ENCODE results near the gene EIF2S2.

EIF2S2 gene

GRCh38 chr20:34083781-34084180 is 28.3 kb downstream of the EIF2S2 start:
- Histone ChIP-seq H3K9me3 (ENCODE audit: control extremely low read depth in 1 of 5, control insufficient read depth in 4 of 5, insufficient read depth in 2 of 5, low read depth in 1 of 5, low read length in 4 of 5) (no peaks in the 10 kb centered on the region), H3K4me3 (ENCODE audit: control insufficient read depth in 1 of 7, extremely low read depth in 1 of 7, insufficient read depth in 4 of 7, low read depth in 2 of 7, low read length in 6 of 7) (no peak overlapping the region), H3K4me1 (ENCODE audit: control extremely low read depth in 1 of 4, control insufficient read depth in 4 of 4, insufficient read depth in 4 of 4, low read length in 3 of 4) (peaks cover 0 to 7% (median 2%) of the 10 kb centered on the region in 4 experiments), H3K36me3 (ENCODE audit: control insufficient read depth in 4 of 4, insufficient read depth in 4 of 4, low read length in 3 of 4) (peaks cover 20 to 90% (median 53%) of the 10 kb centered on the region in 4 experiments), H3K27ac (ENCODE audit: insufficient read depth in 1 of 2, low read depth in 1 of 2, low read length in 2 of 2, poor library complexity in 1 of 2, severe bottlenecking in 2 of 2) (no peak overlapping the region), H3K27me3 (replicated peaks in 2 of 5; ENCODE audit: control insufficient read depth in 4 of 5, insufficient read depth in 5 of 5, low read length in 4 of 5) (no peaks in the 10 kb centered on the region)
- DNase-seq = peak in 1 of 3 donors; percentile 12
- 100% methylated on average over 2 of the region's 2 CpGs for WGBS (ENCODE audit: insufficient coverage)
- ChIA-PET POLR2A (no interaction called here), CTCF (interaction anchor here (1.2 to 1.3 kb wide), 2 partner anchors 23 to 154 kb away, joined by 3 to 4 read pairs; no protein-coding TSS in a partner anchor)

DNA sequence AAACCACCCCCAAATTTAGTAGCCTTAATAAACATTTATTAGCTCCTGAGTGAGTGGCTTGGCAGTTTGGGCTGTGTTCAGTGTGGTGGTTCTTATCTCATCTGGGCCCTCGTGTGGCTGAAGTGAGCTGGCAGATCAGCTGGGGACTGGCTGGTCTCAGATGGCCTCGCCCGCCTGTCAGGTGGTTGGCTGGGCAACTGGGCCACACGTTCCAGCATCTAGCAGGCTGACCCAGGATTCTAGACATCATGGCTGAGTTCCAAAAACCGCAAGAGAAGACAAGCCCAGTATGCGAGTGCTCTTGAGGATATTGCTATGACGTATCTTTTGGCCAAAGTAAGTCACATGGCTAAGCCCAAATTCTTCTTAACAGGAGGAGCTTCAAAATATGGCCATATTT is 28.9 kb downstream of the EIF2S2 start:
- Histone ChIP-seq H3K27ac (ENCODE audit: insufficient read depth in 1 of 2, low read depth in 1 of 2, low read length in 2 of 2, poor library complexity in 1 of 2, severe bottlenecking in 2 of 2) (no peak overlapping the region), H3K36me3 (ENCODE audit: control insufficient read depth in 4 of 4, insufficient read depth in 4 of 4, low read length in 3 of 4) (peaks cover 19 to 90% (median 53%) of the 10 kb centered on the region in 4 experiments), H3K27me3 (replicated peaks in 2 of 5; ENCODE audit: control insufficient read depth in 4 of 5, insufficient read depth in 5 of 5, low read length in 4 of 5) (no peaks in the 10 kb centered on the region), H3K9me3 (ENCODE audit: control extremely low read depth in 1 of 5, control insufficient read depth in 4 of 5, insufficient read depth in 2 of 5, low read depth in 1 of 5, low read length in 4 of 5) (no peaks in the 10 kb centered on the region), H3K4me3 (ENCODE audit: control insufficient read depth in 1 of 7, extremely low read depth in 1 of 7, insufficient read depth in 4 of 7, low read depth in 2 of 7, low read length in 6 of 7) (no peak overlapping the region), H3K4me1 (ENCODE audit: control extremely low read depth in 1 of 4, control insufficient read depth in 4 of 4, insufficient read depth in 4 of 4, low read length in 3 of 4) (peaks cover 0 to 7% (median 2%) of the 10 kb centered on the region in 4 experiments)
- ChIA-PET CTCF (interaction anchor here (0.9 to 2.0 kb wide), 8 partner anchors 11 to 220 kb away, joined by 3 to 9 read pairs (median 4); no protein-coding TSS in a partner anchor), POLR2A (no interaction called here)
- WGBS (ENCODE audit: insufficient coverage) = 69% methylated on average over 5 of the region's 7 CpGs
- DNase-seq = peak; percentile 45 to 78 (median 63)

GRCh38 chr20:34082232-34082887 is 29.7 kb downstream of the EIF2S2 start:
- WGBS (ENCODE audit: insufficient coverage) = 99% methylated on average over 6 of the region's 8 CpGs
- POLR2A ChIA-PET = no interaction called here
- Histone ChIP-seq H3K36me3 (ENCODE audit: control insufficient read depth in 4 of 4, insufficient read depth in 4 of 4, low read length in 3 of 4) (peaks cover 13 to 92% (median 55%) of the 10 kb centered on the region in 4 experiments), H3K9me3 (ENCODE audit: control extremely low read depth in 1 of 5, control insufficient read depth in 4 of 5, insufficient read depth in 2 of 5, low read depth in 1 of 5, low read length in 4 of 5) (no peaks in the 10 kb centered on the region), H3K4me3 (ENCODE audit: control insufficient read depth in 1 of 7, extremely low read depth in 1 of 7, insufficient read depth in 4 of 7, low read depth in 2 of 7, low read length in 6 of 7) (no peak overlapping the region), H3K27ac (ENCODE audit: insufficient read depth in 1 of 2, low read depth in 1 of 2, low read length in 2 of 2, poor library complexity in 1 of 2, severe bottlenecking in 2 of 2) (no peak overlapping the region), H3K4me1 (ENCODE audit: control extremely low read depth in 1 of 4, control insufficient read depth in 4 of 4, insufficient read depth in 4 of 4, low read length in 3 of 4) (peaks cover 0 to 7% (median 2%) of the 10 kb centered on the region in 4 experiments), H3K27me3 (replicated peaks in 2 of 5; ENCODE audit: control insufficient read depth in 4 of 5, insufficient read depth in 5 of 5, low read length in 4 of 5) (no peaks in the 10 kb centered on the region)
- CTCF ChIA-PET = interaction anchor here (0.9 to 2.0 kb wide), 9 partner anchors 10 to 219 kb away, joined by 3 to 9 read pairs (median 3); no protein-coding TSS in a partner anchor
- no peak for DNase-seq

GRCh38 chr20:34079818-34080217 is 32.2 kb downstream of the EIF2S2 start:
- peaks cover 15 to 96% (median 65%) of the 10 kb centered on the region in 4 experiments for H3K36me3 ChIP-seq (ENCODE audit: control insufficient read depth in 4 of 4, insufficient read depth in 4 of 4, low read length in 3 of 4)
- peaks cover 0 to 7% (median 2%) of the 10 kb centered on the region in 4 experiments for H3K4me1 ChIP-seq (ENCODE audit: control extremely low read depth in 1 of 4, control insufficient read depth in 4 of 4, insufficient read depth in 4 of 4, low read length in 3 of 4)
- ChIA-PET CTCF (no interaction called here), POLR2A (interaction anchor here (1.5 kb wide), 1 partner anchor 32 kb away, joined by 3 read pairs; the partner anchor contains the start of gene EIF2S2)
- H3K4me3 ChIP-seq (ENCODE audit: control insufficient read depth in 1 of 7, extremely low read depth in 1 of 7, insufficient read depth in 4 of 7, low read depth in 2 of 7, low read length in 6 of 7) = no peak overlapping the region
- WGBS (ENCODE audit: insufficient coverage) = 100% methylated on average over 5 of the region's 6 CpGs
- peak overlapping the region in 1 of 2 experiments; percentile 10 for H3K27ac ChIP-seq (ENCODE audit: insufficient read depth in 1 of 2, low read depth in 1 of 2, low read length in 2 of 2, poor library complexity in 1 of 2, severe bottlenecking in 2 of 2)
- no peaks in the 10 kb centered on the region for H3K27me3 ChIP-seq (replicated peaks in 2 of 5; ENCODE audit: control insufficient read depth in 4 of 5, insufficient read depth in 5 of 5, low read length in 4 of 5)
- H3K9me3 ChIP-seq (ENCODE audit: control extremely low read depth in 1 of 5, control insufficient read depth in 4 of 5, insufficient read depth in 2 of 5, low read depth in 1 of 5, low read length in 4 of 5) = no peaks in the 10 kb centered on the region
- no peak for DNase-seq

- WGBS (ENCODE audit: insufficient coverage) = 100% methylated on average over 4 of the region's 5 CpGs
- H3K27me3 ChIP-seq (replicated peaks in 2 of 5; ENCODE audit: control insufficient read depth in 4 of 5, insufficient read depth in 5 of 5, low read length in 4 of 5) = no peaks in the 10 kb centered on the region
- H3K27ac ChIP-seq (ENCODE audit: insufficient read depth in 1 of 2, low read depth in 1 of 2, low read length in 2 of 2, poor library complexity in 1 of 2, severe bottlenecking in 2 of 2) = no peak overlapping the region
- ChIA-PET POLR2A (interaction anchor here (1.5 kb wide), 1 partner anchor 34 kb away, joined by 3 read pairs; the partner anchor contains the start of gene EIF2S2), CTCF (interaction anchor here (1.3 to 2.8 kb wide), 4 partner anchors 10 to 163 kb away, joined by 3 to 20 read pairs (median 4); no protein-coding TSS in a partner anchor)
- H3K4me3 ChIP-seq (ENCODE audit: control insufficient read depth in 1 of 7, extremely low read depth in 1 of 7, insufficient read depth in 4 of 7, low read depth in 2 of 7, low read length in 6 of 7) = no peak overlapping the region
- no peak for DNase-seq
- H3K36me3 ChIP-seq (ENCODE audit: control insufficient read depth in 4 of 4, insufficient read depth in 4 of 4, low read length in 3 of 4) = peaks cover 10 to 97% (median 66%) of the 10 kb centered on the region in 4 experiments
- peaks cover 0 to 2% (median under 1%) of the 10 kb centered on the region in 4 experiments for H3K4me1 ChIP-seq (ENCODE audit: control extremely low read depth in 1 of 4, control insufficient read depth in 4 of 4, insufficient read depth in 4 of 4, low read length in 3 of 4)
- H3K9me3 ChIP-seq (ENCODE audit: control extremely low read depth in 1 of 5, control insufficient read depth in 4 of 5, insufficient read depth in 2 of 5, low read depth in 1 of 5, low read length in 4 of 5) = no peaks in the 10 kb centered on the region
Measured at GRCh38 chr20:34078540-34078939, 33.5 kb downstream of the EIF2S2 start.

DNA sequence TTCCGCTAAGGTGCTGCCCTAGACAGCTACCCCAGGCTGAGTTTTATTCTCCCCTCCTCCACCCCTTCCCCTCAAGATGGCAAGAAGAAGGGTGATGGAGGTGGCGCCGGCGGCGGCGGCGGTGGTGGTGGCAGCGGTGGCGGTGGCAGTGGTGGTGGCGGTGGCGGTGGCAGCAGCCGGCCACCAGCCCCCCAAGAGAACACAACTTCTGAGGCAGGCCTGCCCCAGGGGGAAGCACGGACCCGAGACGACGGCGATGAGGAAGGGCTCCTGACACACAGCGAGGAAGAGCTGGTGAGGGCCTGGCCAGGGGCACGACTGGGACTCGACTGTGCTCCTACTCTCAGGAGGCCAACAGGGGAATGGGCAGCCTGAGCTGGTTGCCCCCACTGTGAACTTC is 35.1 kb downstream of the EIF2S2 start:
- H3K27me3 ChIP-seq (replicated peaks in 2 of 5; ENCODE audit: control insufficient read depth in 4 of 5, insufficient read depth in 5 of 5, low read length in 4 of 5) = no peaks in the 10 kb centered on the region
- peaks cover 14 to 95% (median 73%) of the 10 kb centered on the region in 4 experiments for H3K36me3 ChIP-seq (ENCODE audit: control insufficient read depth in 4 of 4, insufficient read depth in 4 of 4, low read length in 3 of 4)
- no peaks in the 10 kb centered on the region for H3K4me1 ChIP-seq (ENCODE audit: control extremely low read depth in 1 of 4, control insufficient read depth in 4 of 4, insufficient read depth in 4 of 4, low read length in 3 of 4)
- ChIA-PET CTCF (interaction anchor here (1.0 to 2.8 kb wide), 4 partner anchors 8 to 162 kb away, joined by 3 to 20 read pairs (median 4); no protein-coding TSS in a partner anchor), POLR2A (interaction anchor here (0.6 kb wide), 1 partner anchor 35 kb away, joined by 3 read pairs; the partner anchor contains the start of gene EIF2S2)
- DNase-seq = no peak
- H3K27ac ChIP-seq (ENCODE audit: insufficient read depth in 1 of 2, low read depth in 1 of 2, low read length in 2 of 2, poor library complexity in 1 of 2, severe bottlenecking in 2 of 2) = no peak overlapping the region
- H3K9me3 ChIP-seq (ENCODE audit: control extremely low read depth in 1 of 5, control insufficient read depth in 4 of 5, insufficient read depth in 2 of 5, low read depth in 1 of 5, low read length in 4 of 5) = no peaks in the 10 kb centered on the region
- 90% methylated on average over 16 of the region's 20 CpGs for WGBS (ENCODE audit: insufficient coverage)
- no peak overlapping the region for H3K4me3 ChIP-seq (ENCODE audit: control insufficient read depth in 1 of 7, extremely low read depth in 1 of 7, insufficient read depth in 4 of 7, low read depth in 2 of 7, low read length in 6 of 7)

- ChIA-PET POLR2A (no interaction called here), CTCF (no interaction called here)
- Histone ChIP-seq H3K9me3 (ENCODE audit: control extremely low read depth in 1 of 5, control insufficient read depth in 4 of 5, insufficient read depth in 2 of 5, low read depth in 1 of 5, low read length in 4 of 5) (no peaks in the 10 kb centered on the region), H3K36me3 (ENCODE audit: control insufficient read depth in 4 of 4, insufficient read depth in 4 of 4, low read length in 3 of 4) (peaks cover 14 to 90% (median 68%) of the 10 kb centered on the region in 4 experiments), H3K4me3 (ENCODE audit: control insufficient read depth in 1 of 7, extremely low read depth in 1 of 7, insufficient read depth in 4 of 7, low read depth in 2 of 7, low read length in 6 of 7) (no peak overlapping the region), H3K27ac (ENCODE audit: insufficient read depth in 1 of 2, low read depth in 1 of 2, low read length in 2 of 2, poor library complexity in 1 of 2, severe bottlenecking in 2 of 2) (no peak overlapping the region), H3K27me3 (replicated peaks in 2 of 5; ENCODE audit: control insufficient read depth in 4 of 5, insufficient read depth in 5 of 5, low read length in 4 of 5) (no peaks in the 10 kb centered on the region), H3K4me1 (ENCODE audit: control extremely low read depth in 1 of 4, control insufficient read depth in 4 of 4, insufficient read depth in 4 of 4, low read length in 3 of 4) (no peaks in the 10 kb centered on the region)
- WGBS (ENCODE audit: insufficient coverage) = 99% methylated on average over 13 of the region's 16 CpGs
- DNase-seq = no peak
Measured at GRCh38 chr20:34075647-34076046, 36.4 kb downstream of the EIF2S2 start.
